GM12878 (cell line): ENCODE data around the gene EFNA1. TPM values are rescaled to one million over a fixed set of nuclear protein-coding genes. Genes with fewer than 3 reads are reported as not detected.

Experiments used
- ATAC-seq: fragments of 200-7000 bp; cut with Tn5 transposase; 3 replicates; pipeline ENCODE4 v1.9.1; 2020; ENCODE audit warnings: mild to moderate bottlenecking, moderate library complexity
- BruUV-seq: library from RNA; stranded (reverse); fragments of 400-500 nt; replicated peaks from 2 replicates; lab custom pipeline; 2021; lab: Mats Ljungman, UMichigan
- CTCF ChIA-PET: fragments of 300-600 bp; sonication (Branson Sonifier 250); formaldehyde crosslinking; extraction: SDS; loops from one replicate; lab custom pipeline; 2021; ENCODE audit warnings: inconsistent platforms; lab: Yijun Ruan, JAX
- POLR2A ChIA-PET: fragments of 350-600 bp; formaldehyde crosslinking; extraction: SDS; loops from one replicate; lab custom pipeline; 2021; ENCODE audit warnings: inconsistent platforms; lab: Charles Lee
- RAD21 ChIA-PET: fragments of 300-600 bp; sonication (Branson Sonifier 250); formaldehyde crosslinking; loops from one replicate; lab custom pipeline; 2023; ENCODE audit warnings: antibody characterized with exemption; ENCODE audit not compliant: unreplicated experiment; lab: Charles Lee
- SMC1A ChIA-PET: fragments of 300-600 bp; sonication (Branson Sonifier 250); formaldehyde crosslinking; loops from one replicate; lab custom pipeline; 2023; ENCODE audit not compliant: unreplicated experiment, uncharacterized antibody; lab: Charles Lee
- DNase-seq: peaks from one replicate; pipeline ENCODE4 v3.0.0-alpha.2; 2011; ENCODE audit warnings: low read depth, low spot score
- FAIRE-seq: peaks from 3 replicates; lab custom pipeline; 2011; peaks lifted over from hg19 to GRCh38; lab: Jason Lieb, UNC
- H2AFZ ChIP-seq: 2 replicates; pipeline ENCODE4 v1.6.0; 2011; ENCODE audit warnings: low read depth, low read length, control low read depth; ENCODE audit not compliant: control insufficient read depth
- H3K27ac ChIP-seq: 2 replicates; pipeline ENCODE4 v1.5.1; 2011; ENCODE audit warnings: control low read depth; ENCODE audit not compliant: control insufficient read depth, insufficient read depth
- H3K27me3 ChIP-seq, 2 experiments: replicated peaks in 1 of 2; 2 replicates each; pipeline versions ENCODE4 v1.6.0 to v1.6.1; 2011; ENCODE audit warnings: low read length in 1 of 2; ENCODE audit not compliant: control insufficient read depth in 2 of 2, insufficient read depth in 2 of 2
- H3K36me3 ChIP-seq, 2 experiments: 2 replicates each; pipeline ENCODE4 v1.5.1; 2011; ENCODE audit warnings: low read length in 1 of 2; ENCODE audit not compliant: control insufficient read depth in 2 of 2, insufficient read depth in 2 of 2
- H3K4me1 ChIP-seq: 2 replicates; pipeline ENCODE4 v1.6.1; 2011; ENCODE audit warnings: mild to moderate bottlenecking, low read length, moderate library complexity, mixed read lengths; ENCODE audit not compliant: control insufficient read depth, insufficient read depth
- H3K4me2 ChIP-seq: 2 replicates; pipeline ENCODE4 v1.6.0; 2011; ENCODE audit warnings: control low read depth; ENCODE audit not compliant: control insufficient read depth, insufficient read depth
- H3K4me3 ChIP-seq: fragments of 200-600 bp; sonication (generic); 2 replicates; pipeline ENCODE4 v1.5.1; 2016
- H3K79me2 ChIP-seq: 2 replicates; pipeline ENCODE4 v1.6.0; 2011; ENCODE audit warnings: low read length; ENCODE audit not compliant: control insufficient read depth, insufficient read depth
- H3K9ac ChIP-seq: 2 replicates; pipeline ENCODE4 v1.8.0; 2011; ENCODE audit warnings: low read length, control low read depth, mixed read lengths; ENCODE audit not compliant: control insufficient read depth, insufficient read depth
- H3K9me3 ChIP-seq: replicated peaks from 3 replicates; pipeline ENCODE4 v1.5.1; 2011; ENCODE audit warnings: mild to moderate bottlenecking, low read length; ENCODE audit not compliant: control insufficient read depth, insufficient read depth
- H4K20me1 ChIP-seq: 2 replicates; pipeline ENCODE4 v1.6.0; 2011; ENCODE audit not compliant: control insufficient read depth, insufficient read depth
- CREM ChIP-seq: IDR thresholded peaks from 2 replicates; pipeline ENCODE4 v1.6.1; 2014; ENCODE audit warnings: antibody characterized with exemption, low read depth
- CTCF ChIP-seq, 3 experiments: IDR thresholded peaks in 2 of 3; conservative IDR thresholded peaks in 1 of 3; 2 replicates each; pipeline ENCODE4 v1.5.1; 2011; ENCODE audit warnings: low read depth in 3 of 3, low read length in 3 of 3, mild to moderate bottlenecking in 3 of 3, control low read depth in 2 of 3, moderate library complexity in 2 of 3, inconsistent platforms in 1 of 3, mixed read lengths in 1 of 3; ENCODE audit not compliant: control insufficient read depth in 2 of 3, insufficient read depth in 1 of 3; ENCODE audit errors: extremely low read depth in 1 of 3
- IKZF2 ChIP-seq, 2 experiments: fragments of 450-650 bp; IDR thresholded peaks; 2 replicates each; pipeline ENCODE4 v1.6.1; 2017; ENCODE audit warnings: mild to moderate bottlenecking in 2 of 2, moderate library complexity in 2 of 2
- KLF5 ChIP-seq: fragments of 450-650 bp; IDR thresholded peaks from 2 replicates; pipeline ENCODE4 v1.6.1; 2014; ENCODE audit warnings: mild to moderate bottlenecking; ENCODE audit not compliant: partially characterized antibody
- LARP7 ChIP-seq: fragments of 450-650 bp; IDR thresholded peaks from 2 replicates; pipeline ENCODE4 v1.6.1; 2017; ENCODE audit warnings: mild to moderate bottlenecking
- NRF1 ChIP-seq: conservative IDR thresholded peaks from 2 replicates; pipeline ENCODE4 v1.6.1; 2011; ENCODE audit warnings: mild to moderate bottlenecking, low read depth, low read length, improper control_type of control experiment
- PKNOX1 ChIP-seq: fragments of 450-650 bp; IDR thresholded peaks from 2 replicates; pipeline ENCODE4 v1.6.1; 2016; ENCODE audit warnings: mild to moderate bottlenecking
- RAD51 ChIP-seq: fragments of 450-650 bp; IDR thresholded peaks from 2 replicates; pipeline ENCODE4 v1.6.1; 2016; ENCODE audit warnings: moderate library complexity, mild to moderate bottlenecking, inconsistent platforms
- RBBP5 ChIP-seq: fragments of 200-600 bp; sonication (generic); conservative IDR thresholded peaks from 2 replicates; pipeline ENCODE4 v1.6.1; 2016
- ZNF207 ChIP-seq: fragments of 450-650 bp; IDR thresholded peaks from 2 replicates; pipeline ENCODE4 v1.6.1; 2014; ENCODE audit warnings: antibody characterized with exemption, mild to moderate bottlenecking, borderline replicate concordance
- WGBS: methylation state at CpG from one replicate; pipeline ENCODE4 v1.1.6; 2016; ENCODE audit warnings: low lambda C conversion rate; ENCODE audit not compliant: insufficient replicate concordance, insufficient coverage; ENCODE audit errors: missing lambda C conversion rate; 5-methylcytosine and 5-hydroxymethylcytosine counted together
- in situ Hi-C: fragments of 300-500 bp; cut with MboI; formaldehyde crosslinking; loops from 9 replicates; pipeline ENCODE4 v1.14.3; 2018; ENCODE audit warnings: mixed read lengths
- intact Hi-C: fragments of 100-400 bp; cut with micrococcal nuclease; formaldehyde crosslinking; loops from one replicate; pipeline ENCODE4 v1.14.2; 2022; ENCODE audit not compliant: unreplicated experiment
- polyA plus RNA-seq, 11 experiments: library from polyadenylated mRNA; depleted of rRNA in 4 of 11; unstranded in 6 of 11; stranded (reverse) in 5 of 11; fragments of >200 nt; fragmentation: Nextera tagmentation in 4 of 11; fragmentation: Illumina TruSeq in 1 of 11; extraction: Ambion mirVana in 4 of 11; extraction: Trizol in 1 of 11; gene quantifications; 1 replicate in 1 of 11; 2 replicates in 10 of 11; pipeline versions ENCODE4 v1.2.1 to v1.2.3, GENCODE V29; 2011 to 2016; ENCODE audit warnings: inconsistent platforms in 2 of 11, missing spikeins in 2 of 11, low read depth in 1 of 11
- total RNA-seq, 4 experiments: library from RNA; depleted of rRNA in 3 of 4; stranded (reverse); fragments of >200 nt in 3 of 4; fragmentation: Illumina TruSeq in 1 of 4; extraction: Trizol in 1 of 4; gene quantifications; 2 replicates each; pipeline versions ENCODE4 v1.2.1 to v1.2.3, GENCODE V29; 2013 to 2021
- TF ChIP-seq, protein P1 (sequence below): fragments of 450-650 bp; conservative IDR thresholded peaks from 2 replicates; pipeline ENCODE4 v1.6.1; 2017; ENCODE audit warnings: mild to moderate bottlenecking, moderate library complexity
- TF ChIP-seq, protein P2 (sequence below): fragments of 450-650 bp; IDR thresholded peaks from 2 replicates; pipeline ENCODE4 v1.6.1; 2017; ENCODE audit warnings: mild to moderate bottlenecking, low read depth, inconsistent platforms; ENCODE audit not compliant: poor library complexity, severe bottlenecking

The EFNA1 gene
- total and polyA plus RNA-seq, 10 of the 15 experiments (the other 5 are each of a cell fraction or from before 2014, with no cell fraction given) = 0.13 to 7.5 (median 0.28) TPM; not detected in 5

DNA sequence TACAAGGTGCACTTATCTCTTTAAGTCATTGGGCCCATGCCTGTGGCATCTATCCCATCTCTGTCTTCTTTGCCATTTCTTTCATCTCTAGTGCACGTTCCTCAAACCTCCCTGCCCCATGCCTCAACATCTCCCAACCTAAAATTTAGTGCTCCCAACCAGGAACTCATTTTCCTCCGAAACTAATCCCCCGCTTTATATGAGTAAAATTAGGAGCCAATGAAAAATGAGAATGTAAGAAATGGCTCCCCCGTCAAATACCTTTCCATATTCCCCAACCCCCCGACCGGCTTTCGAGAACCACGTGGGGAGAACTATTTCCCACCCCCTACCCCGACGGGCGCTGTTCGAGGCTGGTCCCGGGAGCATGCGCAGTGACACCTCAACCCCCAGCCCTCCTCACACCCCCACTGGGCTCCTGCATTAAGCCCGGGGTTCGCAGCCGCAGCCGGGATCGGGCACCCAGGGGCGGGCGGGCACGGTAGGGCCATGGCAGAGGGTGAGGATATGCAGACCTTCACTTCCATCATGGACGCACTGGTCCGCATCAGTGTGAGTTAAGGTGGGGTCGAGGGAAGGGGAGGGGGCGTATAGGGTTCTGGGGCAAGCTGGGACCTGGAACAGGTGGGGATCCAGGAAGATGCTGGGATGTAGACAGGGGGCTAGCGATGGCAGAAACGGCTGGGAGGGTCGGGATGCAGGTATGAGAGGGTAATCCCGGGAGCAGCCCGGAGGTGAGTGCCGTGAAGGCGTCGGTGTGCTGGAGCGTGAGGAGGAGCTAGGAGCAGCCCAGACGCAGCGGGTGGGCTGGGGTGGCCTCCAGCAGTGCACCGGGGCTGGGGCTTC is 46.0 kb downstream of the EFNA1 start, which contains the start of gene TRIM46:
TSS of gene TRIM46 (plus strand) at position 372 of the 846 bp plus-strand sequence. CDS start at position 490, 118 bp downstream.
- ChIA-PET CTCF (interaction anchor here (0.6 to 12.1 kb wide), 52 partner anchors 9 to 787 kb away, joined by 3 to 284 read pairs (median 5); partner anchors contain the start of genes CLK2, FDPS, MTX1 and PMVK), RAD21 (interaction anchor here (0.6 to 4.8 kb wide), 24 partner anchors 11 to 694 kb away, joined by 3 to 77 read pairs (median 6); partner anchors contain the start of genes EFNA3, SLC50A1 and THBS3), POLR2A (interaction anchor here (0.5 to 7.4 kb wide), 16 partner anchors 12 to 1224 kb away, joined by 3 to 77 read pairs (median 6); partner anchors contain the start of genes CLK2, ENTREP3, MTX1 and SLC50A1), SMC1A (interaction anchor here (1.0 to 4.7 kb wide), 9 partner anchors 12 to 82 kb away, joined by 3 to 46 read pairs (median 5); a partner anchor contains a TSS)
- Histone ChIP-seq H3K4me3 (peak within 1 kb of the TSS; percentile 73), H3K79me2 (peaks cover 12% of the 10 kb centered on the region), H3K9ac (peak within 1 kb of the TSS; percentile 97), H3K9me3 (no peaks in the 10 kb centered on the region; the same call in 2 of the 3 replicates), H3K36me3 (peaks cover 0 to 3% of the 10 kb centered on the region in 2 experiments; a peak in 1 of 4 replicates), H4K20me1 (no peaks in the 10 kb centered on the region), H2AFZ (peak within 1 kb of the TSS; percentile 96), H3K4me1 (peaks cover 26% of the 10 kb centered on the region), H3K27ac (peak within 1 kb of the TSS; percentile 93), H3K27me3 (no peaks in the 10 kb centered on the region), H3K4me2 (peak within 1 kb of the TSS; percentile 97)
- in situ Hi-C loops (no loop called here), intact Hi-C loops (loop anchor here (5.0 kb wide), 1 partner anchor 36 kb away; the partner anchor contains the start of gene SLC50A1)
- WGBS = 12% methylated on average over 35 of the region's 38 CpGs
- no TSS peak for BruUV-seq
- DNase-seq = no peak
- no peak for FAIRE-seq
- peak; percentile 36 for ATAC-seq
- TF ChIP-seq KLF5 (no peak), RAD51 (peak; percentile 48; the same call in 1 of the 2 replicates), PKNOX1 (0 out of 2 replicates have a peak, but pooled peaks have one; percentile 17), NRF1 (peak; percentile 49), ZNF207 (0 out of 2 replicates have a peak, but pooled peaks have one; percentile 65), CREM (no peak), IKZF2 (IDR thresholded peaks at IDR 0.05) (no peak), LARP7 (0 out of 2 replicates have a peak, but pooled peaks have one; percentile 38), CTCF (IDR thresholded peaks at IDR 0.05 in 2 of 3, conservative IDR thresholded peaks at IDR 0.05 in 1 of 3; ENCODE audit: control insufficient read depth in 2 of 3, extremely low read depth in 1 of 3, insufficient read depth in 1 of 3, low read depth in 3 of 3, low read length in 3 of 3) (no peak), RBBP5 (no peak)
- TF ChIP-seq, protein P1, sequence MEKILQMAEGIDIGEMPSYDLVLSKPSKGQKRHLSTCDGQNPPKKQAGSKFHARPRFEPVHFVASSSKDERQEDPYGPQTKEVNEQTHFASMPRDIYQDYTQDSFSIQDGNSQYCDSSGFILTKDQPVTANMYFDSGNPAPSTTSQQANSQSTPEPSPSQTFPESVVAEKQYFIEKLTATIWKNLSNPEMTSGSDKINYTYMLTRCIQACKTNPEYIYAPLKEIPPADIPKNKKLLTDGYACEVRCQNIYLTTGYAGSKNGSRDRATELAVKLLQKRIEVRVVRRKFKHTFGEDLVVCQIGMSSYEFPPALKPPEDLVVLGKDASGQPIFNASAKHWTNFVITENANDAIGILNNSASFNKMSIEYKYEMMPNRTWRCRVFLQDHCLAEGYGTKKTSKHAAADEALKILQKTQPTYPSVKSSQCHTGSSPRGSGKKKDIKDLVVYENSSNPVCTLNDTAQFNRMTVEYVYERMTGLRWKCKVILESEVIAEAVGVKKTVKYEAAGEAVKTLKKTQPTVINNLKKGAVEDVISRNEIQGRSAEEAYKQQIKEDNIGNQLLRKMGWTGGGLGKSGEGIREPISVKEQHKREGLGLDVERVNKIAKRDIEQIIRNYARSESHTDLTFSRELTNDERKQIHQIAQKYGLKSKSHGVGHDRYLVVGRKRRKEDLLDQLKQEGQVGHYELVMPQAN = 0 out of 2 replicates have a peak, but pooled peaks have one; percentile 4
- TF ChIP-seq, protein P2, sequence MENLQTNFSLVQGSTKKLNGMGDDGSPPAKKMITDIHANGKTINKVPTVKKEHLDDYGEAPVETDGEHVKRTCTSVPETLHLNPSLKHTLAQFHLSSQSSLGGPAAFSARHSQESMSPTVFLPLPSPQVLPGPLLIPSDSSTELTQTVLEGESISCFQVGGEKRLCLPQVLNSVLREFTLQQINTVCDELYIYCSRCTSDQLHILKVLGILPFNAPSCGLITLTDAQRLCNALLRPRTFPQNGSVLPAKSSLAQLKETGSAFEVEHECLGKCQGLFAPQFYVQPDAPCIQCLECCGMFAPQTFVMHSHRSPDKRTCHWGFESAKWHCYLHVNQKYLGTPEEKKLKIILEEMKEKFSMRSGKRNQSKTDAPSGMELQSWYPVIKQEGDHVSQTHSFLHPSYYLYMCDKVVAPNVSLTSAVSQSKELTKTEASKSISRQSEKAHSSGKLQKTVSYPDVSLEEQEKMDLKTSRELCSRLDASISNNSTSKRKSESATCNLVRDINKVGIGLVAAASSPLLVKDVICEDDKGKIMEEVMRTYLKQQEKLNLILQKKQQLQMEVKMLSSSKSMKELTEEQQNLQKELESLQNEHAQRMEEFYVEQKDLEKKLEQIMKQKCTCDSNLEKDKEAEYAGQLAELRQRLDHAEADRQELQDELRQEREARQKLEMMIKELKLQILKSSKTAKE = peak; percentile 12
- TF ChIP-seq, all 136 proteins: peak for 7
